ENCODE measurements around the gene A3GALT2. TPM values are rescaled to one million over a fixed set of nuclear protein-coding genes. Genes with fewer than 3 reads are reported as not detected.

Gene A3GALT2
- total RNA-seq, 1 experiment from 2014 or later = not detected

GRCh38 chr1:33347650-33347992 is 26.7 kb upstream of the A3GALT2 start:
- Mint-ChIP-seq H3K36me3 (ENCODE audit: insufficient read depth, unreplicated experiment) (peaks cover 47% of the 10 kb centered on the region), H3K27me3 (ENCODE audit: insufficient read depth, unreplicated experiment) (no peaks in the 10 kb centered on the region), H3K4me3 (ENCODE audit: unreplicated experiment) (peak overlapping the region; percentile 85), H3K9me3 (ENCODE audit: unreplicated experiment) (no peaks in the 10 kb centered on the region), H3K27ac (ENCODE audit: low read depth, unreplicated experiment) (peak overlapping the region; percentile 57), H3K4me1 (ENCODE audit: insufficient read depth, unreplicated experiment) (peaks cover 35% of the 10 kb centered on the region)
- DNase-seq (ENCODE audit: unreplicated experiment) = peak; percentile 63
- no TSS peak for BruUV-seq (replicated peaks)
- ChIA-PET POLR2A (interaction anchor here (0.9 to 6.4 kb wide), 10 partner anchors 10 to 317 kb away, joined by 3 to 133 read pairs (median 4); partner anchors contain the start of gene TRIM62), CTCF (interaction anchor here (1.2 to 1.4 kb wide), 5 partner anchors 9 to 86 kb away, joined by 3 to 10 read pairs (median 4); no protein-coding TSS in a partner anchor)
- intact Hi-C loops (cut with micrococcal nuclease) = no loop called here
- TF ChIP-seq, protein P1, sequence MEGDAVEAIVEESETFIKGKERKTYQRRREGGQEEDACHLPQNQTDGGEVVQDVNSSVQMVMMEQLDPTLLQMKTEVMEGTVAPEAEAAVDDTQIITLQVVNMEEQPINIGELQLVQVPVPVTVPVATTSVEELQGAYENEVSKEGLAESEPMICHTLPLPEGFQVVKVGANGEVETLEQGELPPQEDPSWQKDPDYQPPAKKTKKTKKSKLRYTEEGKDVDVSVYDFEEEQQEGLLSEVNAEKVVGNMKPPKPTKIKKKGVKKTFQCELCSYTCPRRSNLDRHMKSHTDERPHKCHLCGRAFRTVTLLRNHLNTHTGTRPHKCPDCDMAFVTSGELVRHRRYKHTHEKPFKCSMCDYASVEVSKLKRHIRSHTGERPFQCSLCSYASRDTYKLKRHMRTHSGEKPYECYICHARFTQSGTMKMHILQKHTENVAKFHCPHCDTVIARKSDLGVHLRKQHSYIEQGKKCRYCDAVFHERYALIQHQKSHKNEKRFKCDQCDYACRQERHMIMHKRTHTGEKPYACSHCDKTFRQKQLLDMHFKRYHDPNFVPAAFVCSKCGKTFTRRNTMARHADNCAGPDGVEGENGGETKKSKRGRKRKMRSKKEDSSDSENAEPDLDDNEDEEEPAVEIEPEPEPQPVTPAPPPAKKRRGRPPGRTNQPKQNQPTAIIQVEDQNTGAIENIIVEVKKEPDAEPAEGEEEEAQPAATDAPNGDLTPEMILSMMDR (IDR thresholded peaks at IDR 0.05; ENCODE audit: unreplicated experiment) = no peak

- peaks cover 41% of the 10 kb centered on the region for H3K4me1 Mint-ChIP-seq (ENCODE audit: insufficient read depth, unreplicated experiment)
- TF ChIP-seq, protein P1 (IDR thresholded peaks at IDR 0.05; ENCODE audit: unreplicated experiment) = no peak
- H3K9me3 Mint-ChIP-seq (ENCODE audit: unreplicated experiment) = no peaks in the 10 kb centered on the region
- H3K27me3 Mint-ChIP-seq (ENCODE audit: insufficient read depth, unreplicated experiment) = no peaks in the 10 kb centered on the region
- peaks cover 52% of the 10 kb centered on the region for H3K36me3 Mint-ChIP-seq (ENCODE audit: insufficient read depth, unreplicated experiment)
- intact Hi-C loops (cut with micrococcal nuclease) = no loop called here
- CTCF ChIA-PET = interaction anchor here (0.7 to 1.3 kb wide), 5 partner anchors 8 to 126 kb away, joined by 3 to 10 read pairs (median 3); no protein-coding TSS in a partner anchor
- peak overlapping the region; percentile 85 for H3K4me3 Mint-ChIP-seq (ENCODE audit: unreplicated experiment)
- peak; percentile 97 for DNase-seq (ENCODE audit: unreplicated experiment)
- TSS peak; percentile 81 for BruUV-seq (replicated peaks)
- peak overlapping the region; percentile 57 for H3K27ac Mint-ChIP-seq (ENCODE audit: low read depth, unreplicated experiment)
- POLR2A ChIA-PET = interaction anchor here (0.6 to 6.4 kb wide), 12 partner anchors 10 to 316 kb away, joined by 3 to 133 read pairs (median 4); partner anchors contain the start of gene TRIM62
Observed at GRCh38 chr1:33346927-33347649, 26.2 kb upstream of the A3GALT2 start.

- Mint-ChIP-seq H3K27me3 (ENCODE audit: insufficient read depth, unreplicated experiment) (no peaks in the 10 kb centered on the region), H3K36me3 (ENCODE audit: insufficient read depth, unreplicated experiment) (peaks cover 58% of the 10 kb centered on the region), H3K4me3 (ENCODE audit: unreplicated experiment) (peak overlapping the region; percentile 85), H3K27ac (ENCODE audit: low read depth, unreplicated experiment) (peak overlapping the region; percentile 57), H3K9me3 (ENCODE audit: unreplicated experiment) (no peaks in the 10 kb centered on the region), H3K4me1 (ENCODE audit: insufficient read depth, unreplicated experiment) (peaks cover 45% of the 10 kb centered on the region)
- DNase-seq (ENCODE audit: unreplicated experiment) = no peak
- ChIA-PET POLR2A (interaction anchor here (0.6 to 6.4 kb wide), 5 partner anchors 9 to 115 kb away, joined by 3 to 133 read pairs (median 5); no protein-coding TSS in a partner anchor), CTCF (interaction anchor here (1.3 kb wide), 1 partner anchor 87 kb away, joined by 4 read pairs; no protein-coding TSS in a partner anchor)
- TF ChIP-seq, protein P1 (IDR thresholded peaks at IDR 0.05; ENCODE audit: unreplicated experiment) = no peak
- intact Hi-C loops (cut with micrococcal nuclease) = no loop called here
- no TSS peak for BruUV-seq (replicated peaks)
Observed at GRCh38 chr1:33346533-33346926, 25.6 kb upstream of the A3GALT2 start.

GRCh38 chr1:33344896-33345560 is 24.1 kb upstream of the A3GALT2 start:
- Mint-ChIP-seq H3K4me1 (ENCODE audit: insufficient read depth, unreplicated experiment) (peaks cover 51% of the 10 kb centered on the region), H3K4me3 (ENCODE audit: unreplicated experiment) (peak overlapping the region; percentile 85), H3K36me3 (ENCODE audit: insufficient read depth, unreplicated experiment) (peaks cover 71% of the 10 kb centered on the region), H3K27ac (ENCODE audit: low read depth, unreplicated experiment) (peak overlapping the region; percentile 73), H3K9me3 (ENCODE audit: unreplicated experiment) (no peaks in the 10 kb centered on the region), H3K27me3 (ENCODE audit: insufficient read depth, unreplicated experiment) (no peaks in the 10 kb centered on the region)
- intact Hi-C loops (cut with micrococcal nuclease) = no loop called here
- ChIA-PET CTCF (no interaction called here), POLR2A (interaction anchor here (0.6 to 2.2 kb wide), 3 partner anchors 14 to 1413 kb away, joined by 3 to 11 read pairs (median 3); no protein-coding TSS in a partner anchor)
- DNase-seq (ENCODE audit: unreplicated experiment) = no peak
- TF ChIP-seq, protein P1 (IDR thresholded peaks at IDR 0.05; ENCODE audit: unreplicated experiment) = no peak
- BruUV-seq (replicated peaks) = no TSS peak

Data from MCF 10A (cell line).